H1 (cell line): Measurements from ENCODE around the gene ASB16. TPM values are rescaled to one million over a fixed set of nuclear protein-coding genes. Genes with fewer than 3 reads are reported as not detected.

ENCODE experiments used
- EP300 ChIP-seq, 2 experiments: IDR thresholded peaks; 1 replicate in 1 of 2; 2 replicates in 1 of 2; pipeline ENCODE4 v1.6.1; 2011 to 2012; ENCODE audit warnings: low read depth in 2 of 2, low read length in 2 of 2, mild to moderate bottlenecking in 2 of 2, borderline replicate concordance in 1 of 2, inconsistent platforms in 1 of 2, moderate library complexity in 1 of 2
- FOSL1 ChIP-seq: IDR thresholded peaks from 2 replicates; pipeline ENCODE4 v1.6.1; 2011; ENCODE audit warnings: mild to moderate bottlenecking, low read depth, low read length, moderate library complexity; ENCODE audit not compliant: insufficient read depth
- HDAC2 ChIP-seq, 2 experiments: fragments of 300-600 bp in 1 of 2; sonication (generic) in 1 of 2; IDR thresholded peaks; 2 replicates each; pipeline ENCODE4 v1.6.1; 2011 to 2012; ENCODE audit warnings: low read depth in 2 of 2, low read length in 2 of 2, mild to moderate bottlenecking in 2 of 2, moderate library complexity in 2 of 2, borderline replicate concordance in 1 of 2, inconsistent platforms in 1 of 2
- KDM1A ChIP-seq: fragments of 200-600, 300-600 bp; sonication (generic); IDR thresholded peaks from 2 replicates; pipeline ENCODE4 v1.7.1; 2016; ENCODE audit warnings: mild to moderate bottlenecking, low read length, borderline replicate concordance
- NRF1 ChIP-seq: IDR thresholded peaks from 2 replicates; pipeline ENCODE4 v1.6.1; 2011; ENCODE audit warnings: mild to moderate bottlenecking, low read depth, low read length, improper control_type of control experiment
- PHF8 ChIP-seq: fragments of 200-600 bp; sonication (generic); conservative IDR thresholded peaks from 2 replicates; pipeline ENCODE4 v1.7.1; 2012; ENCODE audit warnings: low read depth, mild to moderate bottlenecking, inconsistent platforms, low read length, moderate library complexity
- POLR2A ChIP-seq, 2 experiments: IDR thresholded peaks; 1 replicate in 1 of 2; 2 replicates in 1 of 2; pipeline ENCODE4 v1.6.1; 2011; ENCODE audit warnings: low read depth in 2 of 2, low read length in 2 of 2, mild to moderate bottlenecking in 2 of 2; ENCODE audit errors: control extremely low read depth in 1 of 2
- RAD21 ChIP-seq, 2 experiments: IDR thresholded peaks in 1 of 2; conservative IDR thresholded peaks in 1 of 2; 2 replicates each; pipeline ENCODE4 v1.6.1; 2011; ENCODE audit warnings: low read depth in 2 of 2, low read length in 2 of 2, improper control_type of control experiment in 1 of 2, inconsistent platforms in 1 of 2, mild to moderate bottlenecking in 1 of 2, moderate library complexity in 1 of 2
- polyA plus RNA-seq, 7 experiments: library from polyadenylated mRNA; depleted of rRNA in 3 of 7; stranded (reverse) in 5 of 7; unstranded in 2 of 7; fragments of >200 nt in 5 of 7; fragments of 200-250 nt in 2 of 7; gene quantifications; 1 replicate in 5 of 7; 2 replicates in 1 of 7; 4 replicates in 1 of 7; pipeline versions ENCODE4 v1.2.1 to v1.2.3, GENCODE V29; 2011 to 2013; ENCODE audit warnings: missing spikeins in 2 of 7, mixed read lengths in 2 of 7
- total RNA-seq: library from RNA; stranded (reverse); fragmentation: NEBNext Ultra II Directional; extraction: Animal tissue kit (Norgen Biotek cat#: 25700); gene quantifications from 2 replicates; pipeline ENCODE4 v1.2.1, GENCODE V29; 2021
- TF ChIP-seq, protein P1 (sequence below), 3 experiments: IDR thresholded peaks; 1 replicate in 2 of 3; 2 replicates in 1 of 3; pipeline versions ENCODE4 v1.5.1 to v1.6.1; 2011; ENCODE audit warnings: low read length in 3 of 3, mild to moderate bottlenecking in 3 of 3, inconsistent platforms in 2 of 3, low read depth in 1 of 3, moderate library complexity in 1 of 3; ENCODE audit not compliant: insufficient read depth in 1 of 3; ENCODE audit errors: control extremely low read depth in 1 of 3
- TF ChIP-seq, protein P2 (sequence below): IDR thresholded peaks from 2 replicates; pipeline ENCODE4 v1.6.1; 2012; ENCODE audit warnings: inconsistent platforms
- TF ChIP-seq, protein P3 (sequence below): IDR thresholded peaks from 2 replicates; pipeline ENCODE4 v1.6.1; 2012; ENCODE audit warnings: inconsistent platforms

Gene ASB16
- total and polyA plus RNA-seq, 2 of the 8 experiments (the other 6 are each of a cell fraction or from before 2014, with no cell fraction given) = 0.05 TPM; not detected in 1

DNA sequence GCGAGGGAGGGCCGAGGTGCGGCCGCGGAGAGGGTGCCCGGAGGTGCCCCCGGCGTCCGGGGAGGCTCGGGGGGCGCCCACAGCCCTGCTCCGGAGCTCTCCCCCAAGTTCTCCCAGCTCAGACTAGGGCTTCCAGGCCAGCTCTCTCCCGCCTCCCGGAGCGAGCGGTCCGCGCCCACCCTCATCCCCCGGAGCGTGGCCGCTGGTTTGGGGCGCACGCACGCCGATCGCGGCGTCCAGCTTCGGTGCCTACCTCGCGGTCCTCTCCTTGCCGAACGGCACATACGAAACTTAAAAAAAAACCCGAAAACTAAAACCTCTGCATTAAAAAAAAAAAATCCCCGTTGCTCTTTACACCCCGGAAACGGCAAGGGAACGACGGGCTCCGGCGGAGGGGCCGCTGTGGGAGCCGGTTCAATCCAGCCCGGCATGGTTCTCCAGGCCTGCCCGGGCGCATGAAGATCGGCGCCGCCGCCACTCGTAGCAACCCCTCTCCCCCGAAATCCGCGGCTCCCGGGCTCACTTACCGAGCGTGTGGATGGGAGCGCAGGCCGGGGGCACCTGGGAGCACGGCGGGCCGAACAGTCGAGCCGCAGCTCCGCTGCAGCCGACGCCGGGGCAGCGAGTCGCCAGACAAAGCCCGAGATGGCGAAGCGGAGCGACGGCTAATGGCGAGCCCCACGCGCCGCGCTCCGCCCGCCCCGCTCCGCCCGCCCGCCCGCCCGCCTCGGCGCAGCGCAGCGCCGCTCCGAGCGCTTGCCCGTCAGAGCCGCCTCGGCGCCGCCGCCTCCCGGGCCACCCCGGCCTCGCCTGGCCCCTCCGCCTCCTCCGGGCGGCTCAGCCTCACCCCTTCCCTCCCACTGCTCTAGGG is 49.9 kb downstream of the ASB16 start (continued):
- TF ChIP-seq NRF1 (no peak), FOSL1 (no peak), POLR2A (IDR thresholded peaks at IDR 0.05; ENCODE audit: control extremely low read depth in 1 of 2, low read depth in 2 of 2, low read length in 2 of 2) (peak; percentile 2 to 57; a peak in 2 of 3 replicates), HDAC2 (IDR thresholded peaks at IDR 0.05; ENCODE audit: borderline replicate concordance in 1 of 2, low read depth in 2 of 2, low read length in 2 of 2) (no peak), PHF8 (peak; percentile 55), KDM1A (no peak), RAD21 (IDR thresholded peaks at IDR 0.05 in 1 of 2, conservative IDR thresholded peaks at IDR 0.05 in 1 of 2; ENCODE audit: low read depth in 2 of 2, low read length in 2 of 2) (no peak), EP300 (IDR thresholded peaks at IDR 0.05; ENCODE audit: borderline replicate concordance in 1 of 2, low read depth in 2 of 2, low read length in 2 of 2) (no peak)
- TF ChIP-seq, protein P1, sequence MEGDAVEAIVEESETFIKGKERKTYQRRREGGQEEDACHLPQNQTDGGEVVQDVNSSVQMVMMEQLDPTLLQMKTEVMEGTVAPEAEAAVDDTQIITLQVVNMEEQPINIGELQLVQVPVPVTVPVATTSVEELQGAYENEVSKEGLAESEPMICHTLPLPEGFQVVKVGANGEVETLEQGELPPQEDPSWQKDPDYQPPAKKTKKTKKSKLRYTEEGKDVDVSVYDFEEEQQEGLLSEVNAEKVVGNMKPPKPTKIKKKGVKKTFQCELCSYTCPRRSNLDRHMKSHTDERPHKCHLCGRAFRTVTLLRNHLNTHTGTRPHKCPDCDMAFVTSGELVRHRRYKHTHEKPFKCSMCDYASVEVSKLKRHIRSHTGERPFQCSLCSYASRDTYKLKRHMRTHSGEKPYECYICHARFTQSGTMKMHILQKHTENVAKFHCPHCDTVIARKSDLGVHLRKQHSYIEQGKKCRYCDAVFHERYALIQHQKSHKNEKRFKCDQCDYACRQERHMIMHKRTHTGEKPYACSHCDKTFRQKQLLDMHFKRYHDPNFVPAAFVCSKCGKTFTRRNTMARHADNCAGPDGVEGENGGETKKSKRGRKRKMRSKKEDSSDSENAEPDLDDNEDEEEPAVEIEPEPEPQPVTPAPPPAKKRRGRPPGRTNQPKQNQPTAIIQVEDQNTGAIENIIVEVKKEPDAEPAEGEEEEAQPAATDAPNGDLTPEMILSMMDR (IDR thresholded peaks at IDR 0.05; ENCODE audit: control extremely low read depth in 1 of 3, insufficient read depth in 1 of 3, low read depth in 1 of 3, low read length in 3 of 3) = no peak
- TF ChIP-seq, protein P2, sequence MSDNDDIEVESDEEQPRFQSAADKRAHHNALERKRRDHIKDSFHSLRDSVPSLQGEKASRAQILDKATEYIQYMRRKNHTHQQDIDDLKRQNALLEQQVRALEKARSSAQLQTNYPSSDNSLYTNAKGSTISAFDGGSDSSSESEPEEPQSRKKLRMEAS = peak; percentile 45; the same call in 1 of the 2 replicates
- TF ChIP-seq, protein P3, sequence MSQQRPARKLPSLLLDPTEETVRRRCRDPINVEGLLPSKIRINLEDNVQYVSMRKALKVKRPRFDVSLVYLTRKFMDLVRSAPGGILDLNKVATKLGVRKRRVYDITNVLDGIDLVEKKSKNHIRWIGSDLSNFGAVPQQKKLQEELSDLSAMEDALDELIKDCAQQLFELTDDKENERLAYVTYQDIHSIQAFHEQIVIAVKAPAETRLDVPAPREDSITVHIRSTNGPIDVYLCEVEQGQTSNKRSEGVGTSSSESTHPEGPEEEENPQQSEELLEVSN = no peak
